Endothelial cell of umbilical vein (primary cell): ENCODE results near the gene PERCC1. TPM values are rescaled to one million over a fixed set of nuclear protein-coding genes. Genes with fewer than 3 reads are reported as not detected.

Experiments used
- BruUV-seq: library from RNA; stranded (reverse); fragments of 400-500 nt; replicated peaks from 2 replicates; lab custom pipeline; 2021; lab: Mats Ljungman, UMichigan
- CTCF ChIA-PET: fragments of 300-600, 350-600 bp; sonication (Branson Sonifier 250); formaldehyde crosslinking; loops from one replicate; lab custom pipeline; 2021; ENCODE audit warnings: antibody characterized with exemption, inconsistent platforms; lab: Charles Lee
- POLR2A ChIA-PET: fragments of 300-600, 350-600 bp; sonication (Branson Sonifier 250); formaldehyde crosslinking; loops from one replicate; lab custom pipeline; 2021; ENCODE audit warnings: antibody characterized with exemption, inconsistent platforms; lab: Charles Lee
- DNase-seq: peaks from one replicate; pipeline ENCODE4 v3.0.0-alpha.2; 2011; ENCODE audit warnings: low read depth, low spot score
- FAIRE-seq: peaks from 2 replicates; lab custom pipeline; 2011; peaks lifted over from hg19 to GRCh38; lab: Jason Lieb, UNC
- H2AFZ ChIP-seq: 2 replicates; pipeline ENCODE4 v1.6.0; 2012; ENCODE audit warnings: low read depth, low read length, control low read depth, inconsistent platforms
- H3K27ac ChIP-seq: 2 replicates; pipeline ENCODE4 v1.5.1; 2011; ENCODE audit warnings: low read depth, mild to moderate bottlenecking, control low read depth, low read length, moderate library complexity; ENCODE audit not compliant: insufficient read depth
- H3K27me3 ChIP-seq, 2 experiments: 2 replicates each; pipeline versions ENCODE4 v1.6.0 to v1.6.1; 2011; ENCODE audit warnings: low read length in 2 of 2, mixed read lengths in 1 of 2; ENCODE audit not compliant: control insufficient read depth in 2 of 2, insufficient read depth in 2 of 2
- H3K36me3 ChIP-seq, 2 experiments: 2 replicates in 1 of 2; 3 replicates in 1 of 2; pipeline ENCODE4 v1.5.1; 2011; ENCODE audit warnings: low read length in 2 of 2, mild to moderate bottlenecking in 1 of 2, moderate library complexity in 1 of 2; ENCODE audit not compliant: control insufficient read depth in 2 of 2, insufficient read depth in 2 of 2; ENCODE audit errors: extremely low read depth in 1 of 2
- H3K4me1 ChIP-seq: 3 replicates; pipeline ENCODE4 v1.5.1; 2011; ENCODE audit warnings: mild to moderate bottlenecking, low read length; ENCODE audit not compliant: control insufficient read depth, insufficient read depth; ENCODE audit errors: extremely low read depth
- H3K4me2 ChIP-seq: 2 replicates; pipeline ENCODE4 v1.6.1; 2011; ENCODE audit warnings: low read length, control low read depth, mixed read lengths; ENCODE audit not compliant: insufficient read depth
- H3K4me3 ChIP-seq, 3 experiments: fragments of 200-600 bp in 1 of 3; sonication (generic), shearing (Covaris generic) in 1 of 3; replicated peaks in 1 of 3; 2 replicates each; pipeline ENCODE4 v1.5.1; 2011 to 2016; ENCODE audit warnings: control low read depth in 3 of 3, low read length in 3 of 3, mild to moderate bottlenecking in 2 of 3, inconsistent platforms in 1 of 3, low read depth in 1 of 3, moderate library complexity in 1 of 3; ENCODE audit not compliant: insufficient read depth in 1 of 3
- H3K79me2 ChIP-seq: 2 replicates; pipeline ENCODE4 v1.6.0; 2012; ENCODE audit warnings: low read length, inconsistent platforms; ENCODE audit not compliant: control insufficient read depth, insufficient read depth
- H3K9ac ChIP-seq: replicated peaks from 2 replicates; pipeline ENCODE3; 2011; ENCODE audit warnings: low read length, control low read depth; ENCODE audit not compliant: insufficient read depth; ENCODE audit errors: extremely low read depth
- H3K9me1 ChIP-seq: replicated peaks from 3 replicates; pipeline ENCODE4 v1.6.0; 2011; ENCODE audit warnings: mild to moderate bottlenecking, low read length; ENCODE audit not compliant: control insufficient read depth, insufficient read depth; ENCODE audit errors: extremely low read depth
- H3K9me3 ChIP-seq: replicated peaks from 2 replicates; pipeline ENCODE4 v1.5.1; 2012; ENCODE audit warnings: low read length, inconsistent platforms; ENCODE audit not compliant: control insufficient read depth, insufficient read depth
- H4K20me1 ChIP-seq: replicated peaks from 2 replicates; pipeline ENCODE3; 2011; ENCODE audit warnings: mild to moderate bottlenecking, low read length; ENCODE audit not compliant: control insufficient read depth, insufficient read depth; ENCODE audit errors: extremely low read depth
- CTCF ChIP-seq, 2 donors: IDR thresholded peaks; 1 replicate in 1 of 2; 2 replicates in 1 of 2; pipeline ENCODE4 v1.5.1; 2011; ENCODE audit warnings: low read length in 2 of 2, mild to moderate bottlenecking in 2 of 2, moderate library complexity in 2 of 2, control low read depth in 1 of 2, inconsistent platforms in 1 of 2, low read depth in 1 of 2; ENCODE audit not compliant: insufficient read depth in 1 of 2; ENCODE audit errors: extremely low read depth in 1 of 2
- FOS ChIP-seq: IDR thresholded peaks from 2 replicates; pipeline ENCODE4 v1.6.1; 2011; ENCODE audit warnings: mild to moderate bottlenecking, low read length, moderate library complexity, borderline replicate concordance; ENCODE audit not compliant: insufficient read depth
- MYC ChIP-seq: IDR thresholded peaks from one replicate; pipeline ENCODE4 v1.6.1; 2011; ENCODE audit warnings: mild to moderate bottlenecking, low read depth, low read length
- POLR2AphosphoS5 ChIP-seq: IDR thresholded peaks from 2 replicates; pipeline ENCODE4 v1.6.1; 2012; ENCODE audit warnings: low read depth, mild to moderate bottlenecking, control low read depth, low read length, moderate library complexity; ENCODE audit not compliant: insufficient read depth
- dilution Hi-C: fragments of 300-500 bp; cut with MboI; formaldehyde crosslinking; loops from one replicate; pipeline ENCODE4 v1.15.0; 2019; ENCODE audit warnings: low sequenced_read_pairs; ENCODE audit not compliant: extremely low pct_ligation_motif_present
- intact Hi-C: fragments of 100-400 bp; cut with micrococcal nuclease; formaldehyde crosslinking; loops from one replicate; pipeline ENCODE4 v1.10.0; 2022
- polyA plus RNA-seq, 4 experiments: library from polyadenylated mRNA; depleted of rRNA in 3 of 4; stranded (reverse) in 3 of 4; unstranded in 1 of 4; fragments of >200 nt; gene quantifications; 2 replicates each; pipeline versions ENCODE4 v1.2.1 to v1.2.3, GENCODE V29; 2011 to 2012; ENCODE audit warnings: missing spikeins in 1 of 4
- total RNA-seq: library from RNA; stranded (reverse); gene quantifications from 2 replicates; pipeline ENCODE4 v1.2.3, GENCODE V29; 2021

PERCC1 gene
- total and polyA plus RNA-seq, 2 donors (not counting 3 experiments of a cell fraction or from before 2014, with no cell fraction given) = not detected

GRCh38 chr16:1395444-1396031 is 35.3 kb upstream of the PERCC1 start:
- no TSS peak for BruUV-seq
- no peak overlapping the region for H3K9ac ChIP-seq
- ChIA-PET POLR2A (no interaction called here), CTCF (no interaction called here)
- no peak overlapping the region for H3K27ac ChIP-seq
- no peaks in the 10 kb centered on the region for H3K9me3 ChIP-seq
- H3K9me1 ChIP-seq = no peaks in the 10 kb centered on the region
- H2AFZ ChIP-seq = no peak overlapping the region
- FAIRE-seq (no peak), DNase-seq (no peak)
- no peaks in the 10 kb centered on the region for H4K20me1 ChIP-seq
- peaks cover 0 to 27% of the 10 kb centered on the region in 2 experiments for H3K36me3 ChIP-seq
- no peak overlapping the region for H3K4me2 ChIP-seq
- TF ChIP-seq FOS (no peak), MYC (no peak)
- no peaks in the 10 kb centered on the region for H3K27me3 ChIP-seq
- dilution Hi-C loops (no loop called here), intact Hi-C loops (no loop called here)
- no peaks in the 10 kb centered on the region for H3K4me1 ChIP-seq
- no peaks in the 10 kb centered on the region for H3K79me2 ChIP-seq
- H3K4me3 ChIP-seq = no peak overlapping the region

GRCh38 chr16:1397779-1398178 is 33.1 kb upstream of the PERCC1 start:
- Histone ChIP-seq H3K4me1 (no peaks in the 10 kb centered on the region), H3K27me3 (no peaks in the 10 kb centered on the region), H2AFZ (no peak overlapping the region), H3K9me3 (no peaks in the 10 kb centered on the region), H3K9me1 (no peaks in the 10 kb centered on the region), H3K4me3 (no peak overlapping the region), H4K20me1 (no peaks in the 10 kb centered on the region), H3K9ac (no peak overlapping the region), H3K4me2 (no peak overlapping the region), H3K27ac (no peak overlapping the region), H3K36me3 (peaks cover 0 to 31% of the 10 kb centered on the region in 2 experiments), H3K79me2 (no peaks in the 10 kb centered on the region)
- dilution Hi-C loops = no loop called here
- TF ChIP-seq POLR2AphosphoS5 (no peak), CTCF (IDR thresholded peaks at IDR 0.05; ENCODE audit: extremely low read depth in 1 of 2, insufficient read depth in 1 of 2, low read depth in 1 of 2, low read length in 2 of 2) (no peak)
- POLR2A ChIA-PET = no interaction called here
- intact Hi-C loops = no loop called here
- CTCF ChIA-PET = no interaction called here
- DNase-seq = no peak
- FAIRE-seq = no peak
- no TSS peak for BruUV-seq
